HEK293 (cell line): ENCODE results near the gene FLYWCH1.

Experiments used
- CTCF ChIA-PET: fragments of 350-600 bp; formaldehyde crosslinking; extraction: SDS; loops from one replicate; lab custom pipeline; 2021; ENCODE audit warnings: antibody characterized with exemption; lab: Yijun Ruan, JAX
- POLR2A ChIA-PET: fragments of 300-600 bp; formaldehyde crosslinking; extraction: SDS; loops from one replicate; lab custom pipeline; 2020; ENCODE audit warnings: antibody characterized with exemption, inconsistent platforms; lab: Yijun Ruan, JAX
- H3K27ac ChIP-seq: fragments of 200-500 bp; sonication (Bioruptor generic); 2 replicates; pipeline ENCODE4 v1.5.1; 2014; ENCODE audit warnings: low read depth, low read length, control low read depth, inconsistent platforms; ENCODE audit errors: extremely low read depth
- H3K36me3 ChIP-seq, 2 experiments: fragments of 200-500 bp in 1 of 2; sonication (Bioruptor generic) in 1 of 2; 1 replicate in 1 of 2; 2 replicates in 1 of 2; pipeline ENCODE4 v1.5.1; 2014 to 2017; ENCODE audit warnings: inconsistent platforms in 2 of 2, low read length in 2 of 2; ENCODE audit not compliant: control insufficient read depth in 2 of 2, insufficient read depth in 1 of 2
- H3K4me1 ChIP-seq: fragments of 200-500 bp; sonication (Bioruptor generic); 2 replicates; pipeline ENCODE4 v1.5.1; 2014; ENCODE audit warnings: mild to moderate bottlenecking, low read length, inconsistent platforms; ENCODE audit not compliant: control insufficient read depth, insufficient read depth
- H3K4me3 ChIP-seq: 2 replicates; pipeline ENCODE4 v1.5.1; 2011; ENCODE audit warnings: low read depth, mild to moderate bottlenecking, control low read depth, low read length, moderate library complexity
- H3K9me3 ChIP-seq: fragments of 200-500 bp; sonication (Bioruptor generic); 2 replicates; pipeline ENCODE4 v1.5.1; 2014; ENCODE audit warnings: low read depth, low read length, inconsistent platforms; ENCODE audit not compliant: control insufficient read depth, insufficient read depth
- EGR2 ChIP-seq: fragments of 450-650 bp; formaldehyde crosslinking; IDR thresholded peaks from 2 replicates; pipeline ENCODE4 v1.5.1; 2016; ENCODE audit warnings: low read depth, missing biosample characterization, missing genetic modification characterization
- OSR2 ChIP-seq: fragments of 450-650 bp; formaldehyde crosslinking; IDR thresholded peaks from 2 replicates; pipeline ENCODE4 v1.5.1; 2016; ENCODE audit warnings: missing biosample characterization, missing genetic modification characterization
- ZNF121 ChIP-seq: fragments of 450-650 bp; formaldehyde crosslinking; IDR thresholded peaks from 2 replicates; pipeline ENCODE4 v1.5.1; 2016; ENCODE audit warnings: missing biosample characterization, missing genetic modification characterization
- ZNF16 ChIP-seq: fragments of 450-650 bp; formaldehyde crosslinking; IDR thresholded peaks from 2 replicates; pipeline ENCODE4 v1.5.1; 2016; ENCODE audit warnings: low read depth, missing biosample characterization, missing genetic modification characterization
- ZNF202 ChIP-seq: fragments of 450-650 bp; formaldehyde crosslinking; IDR thresholded peaks from 2 replicates; pipeline ENCODE4 v1.5.1; 2016; ENCODE audit warnings: missing biosample characterization, missing genetic modification characterization, borderline replicate concordance
- ZNF214 ChIP-seq: fragments of 450-650 bp; formaldehyde crosslinking; IDR thresholded peaks from 2 replicates; pipeline ENCODE4 v1.5.1; 2017; ENCODE audit warnings: missing biosample characterization, mild to moderate bottlenecking, missing genetic modification characterization, borderline replicate concordance
- ZNF394 ChIP-seq: fragments of 450-650 bp; formaldehyde crosslinking; IDR thresholded peaks from 2 replicates; pipeline ENCODE4 v1.5.1; 2016; ENCODE audit warnings: missing biosample characterization, missing genetic modification characterization, mild to moderate bottlenecking, moderate library complexity, borderline replicate concordance
- ZNF521 ChIP-seq: fragments of 450-650 bp; formaldehyde crosslinking; IDR thresholded peaks from 2 replicates; pipeline ENCODE4 v1.5.1; 2017; ENCODE audit warnings: missing biosample characterization, mild to moderate bottlenecking, missing genetic modification characterization
- ZNF629 ChIP-seq: fragments of 450-650 bp; formaldehyde crosslinking; IDR thresholded peaks from 2 replicates; pipeline ENCODE4 v1.5.1; 2017; ENCODE audit warnings: missing biosample characterization, missing genetic modification characterization
- ZNF660 ChIP-seq: fragments of 450-650 bp; IDR thresholded peaks from 2 replicates; pipeline ENCODE4 v1.5.1; 2018; ENCODE audit warnings: missing biosample characterization, mild to moderate bottlenecking, missing genetic modification characterization
- ZNF76 ChIP-seq: fragments of 450-650 bp; formaldehyde crosslinking; IDR thresholded peaks from 2 replicates; pipeline ENCODE4; 2016; ENCODE audit warnings: low read depth, missing biosample characterization, missing genetic modification characterization, borderline replicate concordance
- ZNF776 ChIP-seq: fragments of 450-650 bp; formaldehyde crosslinking; IDR thresholded peaks from 2 replicates; pipeline ENCODE4 v1.5.0; 2017; ENCODE audit warnings: missing biosample characterization, missing genetic modification characterization, borderline replicate concordance
- TF ChIP-seq, protein P1 (sequence below): fragments of 450-650 bp; formaldehyde crosslinking; conservative IDR thresholded peaks from 2 replicates; pipeline ENCODE4 v1.5.1; 2016; ENCODE audit warnings: low read depth, missing biosample characterization, missing genetic modification characterization
- TF ChIP-seq, protein P2 (sequence below): fragments of 450-650 bp; formaldehyde crosslinking; IDR thresholded peaks from 2 replicates; pipeline ENCODE4 v1.5.1; 2016; ENCODE audit warnings: missing biosample characterization, missing genetic modification characterization

Gene FLYWCH1

DNA sequence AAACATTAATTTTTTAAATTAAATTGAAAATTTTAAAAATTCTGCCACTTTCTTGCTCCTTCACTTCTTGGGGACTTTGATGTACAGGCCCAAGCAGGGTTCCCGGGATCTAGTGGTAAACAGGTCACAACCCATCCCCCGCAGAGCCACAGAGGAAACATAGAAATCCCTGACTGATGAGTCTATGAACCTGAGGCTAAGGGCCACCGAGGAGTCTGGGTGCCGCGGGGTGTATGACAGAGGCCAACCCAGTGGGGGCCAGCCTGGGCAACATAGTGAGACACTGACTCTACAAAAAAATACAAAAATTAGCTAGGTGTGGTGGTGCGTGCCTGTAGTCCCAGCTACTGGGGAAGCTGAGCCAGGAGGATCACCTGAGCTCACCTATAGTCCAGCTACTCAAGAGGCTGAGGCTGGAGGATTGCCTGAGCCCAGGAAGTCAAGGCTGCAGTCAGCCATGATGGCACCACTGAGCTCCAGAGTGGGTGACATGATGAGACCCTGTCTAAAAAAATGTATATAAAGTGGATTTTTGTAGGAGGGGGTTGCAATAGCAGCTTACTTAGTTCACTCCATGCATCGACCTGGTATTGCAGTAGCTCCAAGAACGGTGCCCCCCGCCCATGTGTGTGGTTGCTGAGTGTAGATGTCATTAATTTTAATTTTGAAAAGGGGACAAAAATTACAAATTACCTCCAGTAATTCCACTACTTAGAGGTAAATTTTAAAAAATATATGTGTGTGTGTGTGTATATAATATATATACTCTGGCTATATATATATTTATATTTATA lies 9.2 kb upstream of the FLYWCH1 start:
- POLR2A ChIA-PET: interaction anchor here (0.6 to 2.3 kb wide), 3 partner anchors 9 to 19 kb away, joined by 4 to 12 read pairs (median 5); partner anchors contain the start of genes FLYWCH1 and FLYWCH2
- no peak overlapping the region for H3K4me3 ChIP-seq
- TF ChIP-seq OSR2 (tag by site-specific recombination) (no peak), ZNF521 (no peak), ZNF76 (tag by site-specific recombination) (no peak), ZNF202 (no peak), EGR2 (tag by site-specific recombination) (no peak), ZNF121 (tag by site-specific recombination) (peak; percentile 72; the same call in 1 of the 2 replicates), ZNF660 (tag by site-specific recombination) (no peak), ZNF214 (tag by site-specific recombination) (peak; percentile 94), ZNF16 (tag by site-specific recombination) (no peak), ZNF629 (tag by site-specific recombination) (no peak), ZNF776 (tag by site-specific recombination) (no peak), ZNF394 (tag by site-specific recombination) (peak; percentile 37; the same call in 1 of the 2 replicates)
- TF ChIP-seq, protein P1, sequence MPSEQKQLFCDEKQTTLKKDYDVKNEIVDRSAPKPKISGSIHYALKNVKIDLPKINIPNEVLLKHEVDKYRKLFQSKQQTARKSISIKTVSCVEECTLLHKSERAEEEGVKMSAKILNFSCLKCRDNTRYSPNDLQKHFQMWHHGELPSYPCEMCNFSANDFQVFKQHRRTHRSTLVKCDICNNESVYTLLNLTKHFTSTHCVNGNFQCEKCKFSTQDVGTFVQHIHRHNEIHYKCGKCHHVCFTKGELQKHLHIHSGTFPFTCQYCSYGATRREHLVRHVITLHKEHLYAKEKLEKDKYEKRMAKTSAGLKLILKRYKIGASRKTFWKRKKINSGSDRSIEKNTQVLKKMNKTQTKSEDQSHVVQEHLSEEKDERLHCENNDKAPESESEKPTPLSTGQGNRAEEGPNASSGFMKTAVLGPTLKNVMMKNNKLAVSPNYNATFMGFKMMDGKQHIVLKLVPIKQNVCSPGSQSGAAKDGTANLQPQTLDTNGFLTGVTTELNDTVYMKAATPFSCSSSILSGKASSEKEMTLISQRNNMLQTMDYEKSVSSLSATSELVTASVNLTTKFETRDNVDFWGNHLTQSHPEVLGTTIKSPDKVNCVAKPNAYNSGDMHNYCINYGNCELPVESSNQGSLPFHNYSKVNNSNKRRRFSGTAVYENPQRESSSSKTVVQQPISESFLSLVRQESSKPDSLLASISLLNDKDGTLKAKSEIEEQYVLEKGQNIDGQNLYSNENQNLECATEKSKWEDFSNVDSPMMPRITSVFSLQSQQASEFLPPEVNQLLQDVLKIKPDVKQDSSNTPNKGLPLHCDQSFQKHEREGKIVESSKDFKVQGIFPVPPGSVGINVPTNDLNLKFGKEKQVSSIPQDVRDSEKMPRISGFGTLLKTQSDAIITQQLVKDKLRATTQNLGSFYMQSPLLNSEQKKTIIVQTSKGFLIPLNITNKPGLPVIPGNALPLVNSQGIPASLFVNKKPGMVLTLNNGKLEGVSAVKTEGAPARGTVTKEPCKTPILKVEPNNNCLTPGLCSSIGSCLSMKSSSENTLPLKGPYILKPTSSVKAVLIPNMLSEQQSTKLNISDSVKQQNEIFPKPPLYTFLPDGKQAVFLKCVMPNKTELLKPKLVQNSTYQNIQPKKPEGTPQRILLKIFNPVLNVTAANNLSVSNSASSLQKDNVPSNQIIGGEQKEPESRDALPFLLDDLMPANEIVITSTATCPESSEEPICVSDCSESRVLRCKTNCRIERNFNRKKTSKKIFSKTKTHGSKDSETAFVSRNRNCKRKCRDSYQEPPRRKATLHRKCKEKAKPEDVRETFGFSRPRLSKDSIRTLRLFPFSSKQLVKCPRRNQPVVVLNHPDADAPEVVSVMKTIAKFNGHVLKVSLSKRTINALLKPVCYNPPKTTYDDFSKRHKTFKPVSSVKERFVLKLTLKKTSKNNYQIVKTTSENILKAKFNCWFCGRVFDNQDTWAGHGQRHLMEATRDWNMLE: no peak
- TF ChIP-seq, protein P2, sequence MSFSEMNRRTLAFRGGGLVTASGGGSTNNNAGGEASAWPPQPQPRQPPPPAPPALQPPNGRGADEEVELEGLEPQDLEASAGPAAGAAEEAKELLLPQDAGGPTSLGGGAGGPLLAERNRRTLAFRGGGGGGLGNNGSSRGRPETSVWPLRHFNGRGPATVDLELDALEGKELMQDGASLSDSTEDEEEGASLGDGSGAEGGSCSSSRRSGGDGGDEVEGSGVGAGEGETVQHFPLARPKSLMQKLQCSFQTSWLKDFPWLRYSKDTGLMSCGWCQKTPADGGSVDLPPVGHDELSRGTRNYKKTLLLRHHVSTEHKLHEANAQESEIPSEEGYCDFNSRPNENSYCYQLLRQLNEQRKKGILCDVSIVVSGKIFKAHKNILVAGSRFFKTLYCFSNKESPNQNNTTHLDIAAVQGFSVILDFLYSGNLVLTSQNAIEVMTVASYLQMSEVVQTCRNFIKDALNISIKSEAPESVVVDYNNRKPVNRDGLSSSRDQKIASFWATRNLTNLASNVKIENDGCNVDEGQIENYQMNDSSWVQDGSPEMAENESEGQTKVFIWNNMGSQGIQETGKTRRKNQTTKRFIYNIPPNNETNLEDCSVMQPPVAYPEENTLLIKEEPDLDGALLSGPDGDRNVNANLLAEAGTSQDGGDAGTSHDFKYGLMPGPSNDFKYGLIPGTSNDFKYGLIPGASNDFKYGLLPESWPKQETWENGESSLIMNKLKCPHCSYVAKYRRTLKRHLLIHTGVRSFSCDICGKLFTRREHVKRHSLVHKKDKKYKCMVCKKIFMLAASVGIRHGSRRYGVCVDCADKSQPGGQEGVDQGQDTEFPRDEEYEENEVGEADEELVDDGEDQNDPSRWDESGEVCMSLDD (tag by site-specific recombination): no peak
- TF ChIP-seq, all 188 proteins: peak for 3
- CTCF ChIA-PET: interaction anchor here (0.6 to 2.1 kb wide), 4 partner anchors 17 to 653 kb away, joined by 3 to 9 read pairs (median 6); partner anchors contain the start of gene FLYWCH2
- no peaks in the 10 kb centered on the region for H3K9me3 ChIP-seq
- no peak overlapping the region for H3K27ac ChIP-seq
- H3K4me1 ChIP-seq: peaks cover 3% of the 10 kb centered on the region; the same call in 1 of the 2 replicates
- peaks cover 0 to 15% of the 10 kb centered on the region in 2 experiments; a peak in 1 of 3 replicates for H3K36me3 ChIP-seq
